Hepatocyte (in vitro differentiated cells): Measurements from ENCODE around the gene OLFML1. TPM values are rescaled to one million over a fixed set of nuclear protein-coding genes. Genes with fewer than 3 reads are reported as not detected.

ENCODE experiments used
- DNase-seq: peaks from one replicate; pipeline ENCODE4 v3.0.0-alpha.2; 2016; ENCODE audit warnings: low spot score
- H2AFZ ChIP-seq: fragments of 200-600 bp; sonication (generic); 2 replicates; pipeline ENCODE4 v1.6.0; 2016; ENCODE audit warnings: antibody characterized with exemption, mild to moderate bottlenecking
- H3K27ac ChIP-seq: fragments of 200-600 bp; sonication (generic); 2 replicates; pipeline ENCODE4 v1.5.1; 2016; ENCODE audit warnings: mild to moderate bottlenecking
- H3K27me3 ChIP-seq: fragments of 200-600 bp; sonication (generic); 2 replicates; pipeline ENCODE4 v1.6.1; 2016
- H3K36me3 ChIP-seq: fragments of 200-600 bp; sonication (generic); replicated peaks from 2 replicates; pipeline ENCODE4 v1.5.1; 2016; ENCODE audit warnings: low read depth; ENCODE audit not compliant: insufficient read depth
- H3K4me1 ChIP-seq: fragments of 200-600 bp; sonication (generic); 2 replicates; pipeline ENCODE4 v1.5.1; 2016; ENCODE audit warnings: mild to moderate bottlenecking, moderate library complexity; ENCODE audit not compliant: insufficient read depth
- H3K4me2 ChIP-seq: fragments of 200-600 bp; sonication (generic); 2 replicates; pipeline ENCODE4 v1.6.0; 2016
- H3K4me3 ChIP-seq: fragments of 200-600 bp; sonication (generic); 2 replicates; pipeline ENCODE4 v1.5.1; 2016; ENCODE audit warnings: mild to moderate bottlenecking
- H3K79me2 ChIP-seq: fragments of 200-600 bp; sonication (generic); 2 replicates; pipeline ENCODE4 v1.6.0; 2017; ENCODE audit warnings: mild to moderate bottlenecking
- H3K9me2 ChIP-seq: fragments of 200-600 bp; sonication (generic); replicated peaks from 2 replicates; pipeline ENCODE4 v1.6.0; 2017; ENCODE audit warnings: mild to moderate bottlenecking; ENCODE audit not compliant: insufficient read depth
- H3K9me3 ChIP-seq: fragments of 200-600 bp; sonication (generic); 2 replicates; pipeline ENCODE4 v1.5.1; 2016; ENCODE audit warnings: low read depth, mild to moderate bottlenecking
- H4K20me1 ChIP-seq: fragments of 200-600 bp; sonication (generic); 2 replicates; pipeline ENCODE4 v1.6.0; 2016; ENCODE audit warnings: mild to moderate bottlenecking; ENCODE audit not compliant: insufficient read depth, poor library complexity, severe bottlenecking
- EZH2 ChIP-seq: fragments of 200-600 bp; sonication (generic); IDR thresholded peaks from 2 replicates; pipeline ENCODE4 v1.6.1; 2016; ENCODE audit warnings: antibody characterized with exemption, mild to moderate bottlenecking, borderline replicate concordance
- EZH2phosphoT487 ChIP-seq: fragments of 200-600 bp; sonication (generic); IDR thresholded peaks from one replicate; pipeline ENCODE4 v1.6.1; 2018; ENCODE audit warnings: antibody characterized with exemption, mild to moderate bottlenecking, low read depth, moderate library complexity; ENCODE audit not compliant: unreplicated experiment, severe bottlenecking
- WGBS: methylation state at CpG from one replicate; pipeline ENCODE4 v1.1.6; 2016; ENCODE audit warnings: low lambda C conversion rate; ENCODE audit errors: missing lambda C conversion rate; 5-methylcytosine and 5-hydroxymethylcytosine counted together
- polyA plus RNA-seq: library from polyadenylated mRNA; unstranded; fragments of >200 nt; fragmentation: Nextera tagmentation; extraction: Ambion mirVana; gene quantifications from 2 replicates; pipeline ENCODE4 v1.2.1, GENCODE V29; 2016
- total RNA-seq: library from RNA; depleted of rRNA; stranded (reverse); fragments of >200 nt; gene quantifications from 2 replicates; pipeline ENCODE4 v1.2.3, GENCODE V29; 2014
- TF ChIP-seq, protein P1 (sequence below): fragments of 200-600 bp; sonication (generic); IDR thresholded peaks from 2 replicates; pipeline ENCODE4 v1.5.1; 2016; ENCODE audit warnings: antibody characterized with exemption, mild to moderate bottlenecking; ENCODE audit not compliant: poor library complexity

OLFML1 gene
- total and polyA plus RNA-seq, 2 experiments from 2014 or later: 9.3 to 10.9 TPM

DNA sequence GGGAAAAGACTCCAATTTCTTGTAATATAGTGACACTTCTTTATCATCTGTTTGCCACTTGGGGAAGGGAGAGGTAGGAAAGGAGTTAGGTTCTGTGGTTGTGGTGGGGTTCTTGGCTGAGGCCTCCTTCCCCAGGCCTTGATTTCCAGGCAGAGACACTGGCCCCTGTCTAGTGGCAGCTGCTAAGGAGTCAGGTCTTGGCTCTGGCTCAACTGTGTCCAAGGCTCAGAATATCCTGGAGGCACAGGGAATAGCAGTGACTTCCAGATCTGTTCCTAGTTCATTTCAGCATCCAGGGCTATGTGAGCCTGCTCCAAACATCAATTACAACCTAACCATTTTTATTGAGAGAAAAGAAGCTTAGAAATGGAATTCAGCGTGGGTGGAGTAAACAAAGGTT lies 58.0 kb downstream of the OLFML1 start:
- no peak for DNase-seq
- Histone ChIP-seq H4K20me1 (no peaks in the 10 kb centered on the region), H3K4me1 (peaks cover 24% of the 10 kb centered on the region), H3K27me3 (no peaks in the 10 kb centered on the region), H3K36me3 (no peaks in the 10 kb centered on the region), H3K79me2 (peaks cover 33% of the 10 kb centered on the region), H3K27ac (no peak overlapping the region), H3K4me2 (no peak overlapping the region), H2AFZ (no peak overlapping the region), H3K9me2 (no peaks in the 10 kb centered on the region), H3K9me3 (no peaks in the 10 kb centered on the region), H3K4me3 (no peak overlapping the region)
- WGBS: 48% methylated on average over 1 of the region's 1 CpG
- TF ChIP-seq EZH2: no peak
- TF ChIP-seq, protein P1, sequence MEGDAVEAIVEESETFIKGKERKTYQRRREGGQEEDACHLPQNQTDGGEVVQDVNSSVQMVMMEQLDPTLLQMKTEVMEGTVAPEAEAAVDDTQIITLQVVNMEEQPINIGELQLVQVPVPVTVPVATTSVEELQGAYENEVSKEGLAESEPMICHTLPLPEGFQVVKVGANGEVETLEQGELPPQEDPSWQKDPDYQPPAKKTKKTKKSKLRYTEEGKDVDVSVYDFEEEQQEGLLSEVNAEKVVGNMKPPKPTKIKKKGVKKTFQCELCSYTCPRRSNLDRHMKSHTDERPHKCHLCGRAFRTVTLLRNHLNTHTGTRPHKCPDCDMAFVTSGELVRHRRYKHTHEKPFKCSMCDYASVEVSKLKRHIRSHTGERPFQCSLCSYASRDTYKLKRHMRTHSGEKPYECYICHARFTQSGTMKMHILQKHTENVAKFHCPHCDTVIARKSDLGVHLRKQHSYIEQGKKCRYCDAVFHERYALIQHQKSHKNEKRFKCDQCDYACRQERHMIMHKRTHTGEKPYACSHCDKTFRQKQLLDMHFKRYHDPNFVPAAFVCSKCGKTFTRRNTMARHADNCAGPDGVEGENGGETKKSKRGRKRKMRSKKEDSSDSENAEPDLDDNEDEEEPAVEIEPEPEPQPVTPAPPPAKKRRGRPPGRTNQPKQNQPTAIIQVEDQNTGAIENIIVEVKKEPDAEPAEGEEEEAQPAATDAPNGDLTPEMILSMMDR: no peak
- TF ChIP-seq EZH2phosphoT487: no peak

DNA sequence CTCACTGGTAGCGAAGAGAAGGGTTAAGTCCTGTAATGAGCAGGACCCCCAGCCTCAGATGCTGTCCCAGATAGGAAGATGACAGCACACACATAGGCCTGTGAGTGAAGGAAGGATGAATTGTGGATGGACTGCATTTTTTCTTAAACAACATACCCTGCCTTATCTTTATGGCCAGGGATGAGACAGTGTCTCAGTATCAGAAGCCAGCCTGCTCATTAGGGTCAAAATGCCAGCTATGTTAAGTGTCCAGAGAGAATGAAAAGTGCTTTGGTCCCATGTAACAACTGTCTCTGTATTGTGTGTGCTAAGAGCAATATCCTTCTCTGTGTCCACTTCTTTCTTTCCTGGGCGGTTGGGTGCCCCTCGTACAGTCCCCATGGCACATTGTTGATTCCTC lies 58.7 kb downstream of the OLFML1 start:
- Histone ChIP-seq H3K4me2 (no peak overlapping the region), H3K27me3 (no peaks in the 10 kb centered on the region), H3K9me2 (no peaks in the 10 kb centered on the region), H3K36me3 (no peaks in the 10 kb centered on the region), H4K20me1 (no peaks in the 10 kb centered on the region), H2AFZ (no peak overlapping the region), H3K4me1 (peaks cover 17% of the 10 kb centered on the region), H3K4me3 (no peak overlapping the region), H3K27ac (no peak overlapping the region), H3K79me2 (peaks cover 33% of the 10 kb centered on the region), H3K9me3 (no peaks in the 10 kb centered on the region)
- DNase-seq: no peak
- 79% methylated on average over 3 of the region's 3 CpGs for WGBS
- TF ChIP-seq, protein P1: no peak

GRCh38 chr11:7545611-7546010 lies 60.3 kb downstream of the OLFML1 start:
- Histone ChIP-seq H3K36me3 (no peaks in the 10 kb centered on the region), H3K4me3 (no peak overlapping the region), H3K9me3 (no peaks in the 10 kb centered on the region), H3K79me2 (peaks cover 19% of the 10 kb centered on the region), H3K9me2 (no peaks in the 10 kb centered on the region), H2AFZ (no peak overlapping the region), H4K20me1 (no peaks in the 10 kb centered on the region), H3K27ac (no peak overlapping the region), H3K4me1 (peaks cover 14% of the 10 kb centered on the region), H3K27me3 (no peaks in the 10 kb centered on the region), H3K4me2 (no peak overlapping the region)
- 96% methylated on average over 4 of the region's 4 CpGs for WGBS
- no peak for DNase-seq
- TF ChIP-seq EZH2phosphoT487: no peak
- TF ChIP-seq EZH2: no peak
- TF ChIP-seq, protein P1: no peak

DNA sequence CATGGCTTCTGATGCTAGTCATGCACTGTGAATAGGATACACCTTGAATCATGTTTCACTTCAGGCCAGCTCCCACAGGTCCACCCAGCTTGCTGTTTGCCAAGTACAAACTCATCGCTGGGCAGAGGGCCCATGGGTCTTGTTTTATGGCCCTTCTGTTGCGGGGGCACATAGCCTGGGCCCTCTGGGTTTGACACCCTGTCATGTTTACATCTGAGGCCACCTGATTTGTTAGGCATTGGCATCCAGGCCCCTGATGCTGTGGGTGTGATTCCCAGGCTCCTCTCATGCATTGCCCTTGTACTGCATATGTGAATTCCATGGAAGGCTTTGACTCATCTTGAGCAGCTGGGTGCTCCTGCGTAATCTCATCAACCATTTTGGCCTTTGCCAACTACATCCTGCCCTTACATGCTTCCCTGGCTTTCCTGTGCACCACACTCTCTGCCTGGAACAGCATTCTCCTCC lies 61.1 kb downstream of the OLFML1 start:
- no peaks in the 10 kb centered on the region for H4K20me1 ChIP-seq
- no peak for DNase-seq
- TF ChIP-seq, protein P1: no peak
- TF ChIP-seq EZH2phosphoT487 (no peak), EZH2 (no peak)
- H3K4me1 ChIP-seq: peaks cover 14% of the 10 kb centered on the region
- no peak overlapping the region for H2AFZ ChIP-seq
- no peak overlapping the region for H3K4me2 ChIP-seq
- H3K9me2 ChIP-seq: no peaks in the 10 kb centered on the region
- H3K79me2 ChIP-seq: peaks cover 17% of the 10 kb centered on the region
- no peak overlapping the region for H3K4me3 ChIP-seq
- no peaks in the 10 kb centered on the region for H3K36me3 ChIP-seq
- H3K27ac ChIP-seq: no peak overlapping the region
- H3K27me3 ChIP-seq: no peaks in the 10 kb centered on the region
- WGBS: 87% methylated on average over 3 of the region's 3 CpGs
- H3K9me3 ChIP-seq: no peaks in the 10 kb centered on the region
